Measurements from ENCODE around the gene BFSP2.

Gene BFSP2

DNA sequence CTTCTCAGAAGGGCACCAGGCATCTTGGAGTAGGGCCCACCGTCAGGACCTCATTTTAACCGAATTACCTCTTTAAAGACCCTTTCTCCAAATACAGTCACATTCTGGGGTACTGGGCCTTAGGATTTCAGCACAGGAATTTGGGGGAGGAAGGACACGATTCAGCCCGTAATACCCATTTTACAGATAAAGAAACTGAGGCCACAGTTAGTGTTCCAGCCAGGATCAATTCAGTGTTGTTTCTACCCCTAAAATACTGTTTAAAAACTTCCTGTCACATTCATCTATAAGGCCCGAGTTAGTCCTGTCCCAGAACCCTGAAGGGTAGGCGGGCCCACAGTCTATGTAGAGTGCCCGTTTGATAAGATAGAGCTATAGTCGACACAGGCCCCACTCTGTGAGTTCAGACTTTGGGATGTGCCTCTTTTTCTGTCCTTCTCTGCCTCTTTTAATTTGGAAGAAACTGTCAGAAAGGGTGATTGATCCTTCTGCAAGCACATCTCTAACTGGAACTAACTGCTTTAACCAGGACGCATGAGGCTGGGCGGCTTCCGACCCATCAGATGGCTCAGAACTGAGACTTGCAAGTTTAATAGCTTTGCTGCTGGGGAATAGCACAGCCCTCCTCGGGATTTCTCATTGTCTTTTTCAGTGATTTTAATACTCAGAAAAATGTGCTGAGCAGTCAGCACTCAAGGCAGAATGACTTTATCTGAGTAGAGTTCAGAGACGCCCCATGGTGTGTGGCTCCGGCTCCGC lies 19.5 kb downstream of the BFSP2 start:
- no peak for DNase-seq (ENCODE audit: low spot score)

DNA sequence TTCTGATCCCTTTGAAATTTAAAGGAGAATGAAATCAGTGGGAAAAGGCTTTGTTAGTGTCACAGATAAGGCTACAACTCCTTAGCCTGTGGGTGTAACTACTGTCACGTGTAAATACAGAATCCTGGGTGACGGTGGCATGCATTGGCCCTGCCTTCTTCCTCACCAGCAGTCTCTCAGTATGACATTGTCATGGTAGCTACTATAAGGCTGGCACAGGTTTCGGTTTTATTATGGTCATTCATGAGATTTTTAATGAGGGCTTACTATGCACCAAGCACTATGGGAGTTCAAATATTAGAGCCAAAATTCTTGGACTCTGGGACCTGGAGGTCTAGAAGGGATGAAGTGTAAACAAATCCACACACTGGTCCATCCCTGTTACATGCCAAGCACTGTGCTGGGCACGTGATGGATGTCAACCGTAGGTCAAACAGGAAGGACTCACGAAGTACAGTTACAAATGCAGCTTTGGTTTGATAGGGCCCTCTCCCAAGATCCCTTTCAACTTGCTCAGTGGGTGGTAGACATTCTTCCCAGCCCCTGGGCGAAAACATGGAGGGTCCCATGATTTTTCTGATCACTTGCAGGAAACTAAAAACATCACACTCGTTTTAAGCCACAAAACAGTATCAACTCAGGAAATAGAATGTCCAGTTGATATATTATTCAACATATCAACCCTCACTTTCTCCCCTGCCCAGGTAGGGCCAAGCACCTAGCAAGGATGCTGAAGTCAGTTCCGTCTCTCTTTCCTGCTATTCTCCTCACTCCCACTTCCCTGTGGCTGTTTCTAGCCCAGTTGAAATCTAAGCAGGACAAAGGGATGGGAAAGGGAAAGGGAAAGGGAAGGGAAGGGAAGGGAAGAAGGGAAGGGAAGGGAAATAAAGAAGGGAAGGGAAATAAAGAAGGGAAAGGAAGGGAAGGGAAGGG lies 25.3 kb downstream of the BFSP2 start:
- no peak for DNase-seq (ENCODE audit: low spot score)

DNA sequence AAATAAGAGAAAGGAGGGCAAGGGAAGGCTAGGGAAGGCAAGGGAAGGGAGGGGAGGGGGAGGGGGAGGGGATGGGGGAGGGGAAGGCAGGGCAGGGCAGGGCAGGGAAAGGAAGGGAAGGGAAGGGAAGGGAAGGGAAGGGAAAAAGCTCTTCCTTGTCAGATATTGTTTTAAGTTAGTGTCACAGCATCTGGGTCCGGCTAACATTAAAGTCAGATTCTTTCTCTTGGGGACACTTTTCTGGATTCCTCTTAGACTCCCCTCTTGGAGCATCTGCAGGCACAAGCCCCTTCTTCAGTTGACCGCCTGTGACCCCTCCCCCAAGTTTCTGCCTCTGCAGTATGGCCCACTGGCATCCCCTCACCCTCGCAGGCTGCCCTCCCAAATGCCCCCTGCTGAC lies 26.0 kb downstream of the BFSP2 start:
- DNase-seq (ENCODE audit: low spot score) = no peak

DNA sequence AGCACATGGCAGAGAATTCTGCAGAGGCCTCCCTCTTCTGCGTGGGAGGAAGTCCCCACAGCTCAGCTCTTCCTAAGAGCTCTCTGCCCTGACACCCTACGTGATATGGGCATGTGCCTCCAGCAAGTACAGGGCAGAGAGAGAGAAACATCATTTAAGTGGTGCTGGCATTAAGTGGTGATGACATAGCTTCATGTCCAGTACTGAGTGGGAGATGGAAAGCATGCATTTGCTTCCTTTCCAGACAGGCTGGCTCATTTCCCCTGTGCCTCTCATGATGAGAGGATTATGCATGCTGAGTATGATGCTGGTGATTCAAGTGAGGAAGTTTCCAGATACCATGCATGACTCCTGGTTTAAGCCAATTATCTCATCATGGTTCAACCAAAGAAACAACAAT lies 26.9 kb downstream of the BFSP2 start:
- DNase-seq (ENCODE audit: low spot score) = peak; percentile 77

DNA sequence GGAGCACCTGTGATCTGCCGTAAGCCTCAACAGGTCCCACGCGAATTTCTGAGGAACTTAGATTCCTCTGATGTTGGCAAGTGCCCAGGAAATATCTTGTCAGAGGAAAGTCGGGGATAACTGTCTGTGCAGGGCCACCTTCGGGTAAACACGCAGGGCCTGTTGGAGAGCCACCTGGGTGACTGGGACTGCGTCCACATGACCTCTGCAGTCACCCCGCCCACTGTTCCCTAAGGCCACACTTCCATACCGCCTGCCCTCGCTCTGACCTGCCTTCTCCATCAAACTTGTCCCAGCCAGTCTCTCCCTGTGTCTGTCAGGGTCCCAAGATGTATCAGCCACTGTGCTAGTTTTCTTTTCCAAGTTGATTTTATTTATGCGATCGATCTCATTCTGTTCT lies 28.7 kb downstream of the BFSP2 start:
- DNase-seq (ENCODE audit: low spot score) = no peak

DNA sequence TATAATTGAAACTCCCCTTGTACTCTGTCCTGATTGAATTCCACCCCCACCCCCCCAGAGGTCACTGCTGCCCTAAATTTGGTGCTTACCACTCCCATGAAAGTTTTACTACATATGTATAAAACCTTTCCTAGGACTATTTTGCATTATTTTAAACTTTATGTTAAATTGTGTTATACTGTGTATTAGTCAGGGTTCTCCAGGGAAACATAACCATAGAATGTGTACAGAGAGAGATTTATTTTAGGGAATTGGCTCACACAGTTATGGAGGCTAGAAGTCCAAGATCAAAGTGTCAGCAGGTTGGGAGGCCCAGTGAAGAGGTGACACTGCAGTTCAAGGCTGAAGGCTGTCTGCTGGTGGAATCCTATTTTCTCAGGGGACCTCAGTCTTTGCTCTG lies 29.2 kb downstream of the BFSP2 start:
- no peak for DNase-seq (ENCODE audit: low spot score)

DNA sequence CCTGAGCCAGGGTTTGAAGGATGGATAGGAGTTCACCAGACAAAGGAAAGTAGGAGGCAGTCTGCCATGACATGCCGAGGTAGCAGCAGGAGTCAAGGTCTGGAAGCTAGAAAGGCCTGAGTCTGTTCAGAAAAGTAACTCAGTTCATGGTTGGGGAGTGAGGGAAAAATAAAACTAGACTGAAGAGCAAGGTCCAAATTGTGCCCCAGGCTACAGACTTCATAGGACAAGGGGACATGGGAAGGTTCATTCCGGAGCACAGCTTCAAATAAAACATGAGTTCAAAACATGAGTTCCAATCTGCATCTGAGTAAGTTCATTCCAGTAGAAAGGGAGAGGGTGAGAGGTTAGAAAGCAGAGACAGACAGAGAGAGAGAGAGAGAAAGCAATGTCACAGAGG lies 39.7 kb downstream of the BFSP2 start:
- no peak for DNase-seq (ENCODE audit: low spot score)

DNA sequence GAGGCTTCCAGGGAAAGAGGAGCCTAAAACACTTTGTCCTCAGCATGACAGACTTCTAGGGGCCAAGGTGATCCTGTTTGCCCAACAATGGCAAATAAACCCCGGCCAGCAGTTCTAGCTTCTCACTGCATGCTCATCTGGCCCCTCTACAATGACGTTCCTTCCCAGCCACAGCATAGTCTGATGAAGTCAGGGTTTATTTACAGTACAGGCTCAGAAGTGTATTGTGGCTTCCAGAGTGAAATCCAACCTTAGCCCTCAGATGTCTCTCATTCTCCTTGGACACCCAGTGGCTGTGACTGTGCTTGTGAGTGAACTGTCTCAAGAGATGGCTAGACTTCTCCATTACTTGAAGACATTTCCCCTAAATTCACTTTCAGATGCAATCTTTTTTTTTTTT lies 40.8 kb downstream of the BFSP2 start:
- DNase-seq (ENCODE audit: low spot score) = no peak

DNA sequence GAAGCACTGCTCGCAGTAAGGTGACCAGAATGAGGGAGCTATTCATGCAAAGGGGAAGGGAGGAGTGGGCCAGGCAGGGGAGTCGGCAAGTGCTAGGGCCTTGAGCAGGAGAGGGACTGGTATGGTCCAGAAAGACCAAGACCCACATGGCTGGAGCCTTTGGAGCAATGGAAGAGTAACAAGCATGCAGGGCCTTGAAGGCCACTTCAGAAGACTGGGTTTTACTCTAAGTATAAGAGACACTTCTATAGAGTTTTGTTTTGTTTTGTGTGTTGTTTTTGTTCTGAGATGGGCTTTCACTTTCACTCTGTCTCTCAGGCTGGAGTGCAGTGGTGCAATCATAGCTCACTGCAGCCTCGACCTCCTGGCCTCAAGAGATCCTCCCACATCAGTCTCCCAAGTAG lies 42.0 kb downstream of the BFSP2 start:
- no peak for DNase-seq (ENCODE audit: low spot score)

DNA sequence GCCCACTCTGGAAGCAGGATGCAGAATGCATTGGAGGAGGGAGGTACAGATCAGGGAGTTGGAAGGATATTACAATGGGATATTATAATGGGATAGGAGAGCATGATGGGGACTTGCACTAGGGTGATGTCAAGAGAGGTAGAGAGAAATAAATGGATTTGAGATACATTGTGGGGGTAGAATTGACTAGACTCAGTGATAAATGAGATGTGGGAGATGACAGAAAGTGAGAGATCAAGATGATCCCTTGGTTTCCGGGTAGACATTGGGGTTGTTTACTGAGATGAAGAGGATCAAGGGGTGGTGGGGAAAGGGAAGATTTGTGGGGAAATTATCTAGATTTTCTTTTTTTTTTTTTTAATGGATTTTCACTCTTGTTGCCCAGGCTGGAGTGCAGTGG lies 42.7 kb downstream of the BFSP2 start:
- no peak for DNase-seq (ENCODE audit: low spot score)

DNA sequence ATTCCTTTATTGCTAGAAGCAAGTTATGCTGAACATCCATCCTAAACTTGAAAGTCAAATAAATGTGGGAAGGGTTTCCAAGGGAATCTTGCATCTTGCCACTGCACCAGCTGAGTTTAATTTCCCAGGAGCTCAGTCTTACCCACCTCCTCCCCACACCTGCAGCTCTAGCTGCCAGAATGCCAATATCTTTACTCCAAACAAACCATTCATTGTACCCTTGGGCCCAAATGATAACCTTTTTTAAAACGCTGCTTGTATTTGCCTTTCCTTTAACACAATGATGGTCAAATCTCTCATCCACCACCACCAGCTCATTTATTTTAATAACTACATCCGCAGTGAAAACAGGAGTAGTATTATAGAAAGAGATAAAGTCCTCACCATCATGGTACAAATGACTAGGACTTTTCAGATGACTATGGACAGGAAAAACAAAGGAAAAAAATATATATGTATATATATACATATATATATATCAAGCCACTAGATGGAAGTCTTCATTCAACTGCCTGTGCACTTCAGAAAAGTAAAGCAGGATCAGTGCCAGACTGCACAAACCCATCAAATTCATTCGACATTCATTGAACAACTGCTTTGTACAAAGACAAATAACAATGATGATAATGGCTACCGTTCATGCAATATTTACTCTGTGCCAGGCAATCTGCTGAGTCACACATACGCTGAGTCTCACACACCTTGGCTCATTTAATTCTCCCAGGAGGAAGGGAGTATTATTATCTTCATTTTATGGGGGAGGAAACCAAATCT lies 44.0 kb downstream of the BFSP2 start:
- DNase-seq (ENCODE audit: low spot score) = no peak

DNA sequence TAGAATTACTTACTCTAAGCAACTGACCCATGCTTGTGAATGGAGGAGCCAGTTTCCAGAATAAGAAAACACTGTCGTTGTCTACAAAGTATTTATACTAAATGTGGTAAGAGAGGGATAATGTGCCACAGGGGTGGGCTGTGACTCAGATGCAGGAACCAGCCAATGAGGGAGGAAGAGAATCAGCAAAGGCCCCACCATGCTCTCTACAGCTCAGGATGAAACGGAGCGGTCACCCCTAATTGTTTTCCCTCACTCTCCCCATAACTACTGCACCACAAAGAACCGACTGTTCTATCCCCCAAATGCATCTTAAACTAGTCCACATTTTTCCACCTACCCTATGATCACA lies 44.5 kb downstream of the BFSP2 start:
- DNase-seq (ENCODE audit: low spot score) = no peak

DNA sequence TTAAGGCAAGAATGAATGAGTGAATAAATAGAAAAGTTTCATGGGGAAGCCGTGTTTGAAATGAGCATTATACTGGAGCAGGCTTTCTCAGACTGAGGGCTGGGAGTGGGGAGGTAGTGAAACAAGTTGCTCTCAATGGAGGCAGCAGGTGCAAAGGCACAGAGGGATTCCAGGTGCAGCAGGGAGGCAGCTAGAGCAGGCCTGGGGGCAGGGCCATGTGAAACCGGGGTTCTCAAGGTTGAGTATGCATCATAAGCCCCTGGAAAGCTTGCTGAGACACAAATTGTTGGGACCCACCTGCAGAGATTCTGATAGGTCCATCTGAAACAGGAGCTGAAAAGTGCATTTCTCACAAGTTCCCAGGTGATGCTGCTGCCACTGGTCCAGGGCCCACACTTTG lies 45.3 kb downstream of the BFSP2 start:
- no peak for DNase-seq (ENCODE audit: low spot score)

DNA sequence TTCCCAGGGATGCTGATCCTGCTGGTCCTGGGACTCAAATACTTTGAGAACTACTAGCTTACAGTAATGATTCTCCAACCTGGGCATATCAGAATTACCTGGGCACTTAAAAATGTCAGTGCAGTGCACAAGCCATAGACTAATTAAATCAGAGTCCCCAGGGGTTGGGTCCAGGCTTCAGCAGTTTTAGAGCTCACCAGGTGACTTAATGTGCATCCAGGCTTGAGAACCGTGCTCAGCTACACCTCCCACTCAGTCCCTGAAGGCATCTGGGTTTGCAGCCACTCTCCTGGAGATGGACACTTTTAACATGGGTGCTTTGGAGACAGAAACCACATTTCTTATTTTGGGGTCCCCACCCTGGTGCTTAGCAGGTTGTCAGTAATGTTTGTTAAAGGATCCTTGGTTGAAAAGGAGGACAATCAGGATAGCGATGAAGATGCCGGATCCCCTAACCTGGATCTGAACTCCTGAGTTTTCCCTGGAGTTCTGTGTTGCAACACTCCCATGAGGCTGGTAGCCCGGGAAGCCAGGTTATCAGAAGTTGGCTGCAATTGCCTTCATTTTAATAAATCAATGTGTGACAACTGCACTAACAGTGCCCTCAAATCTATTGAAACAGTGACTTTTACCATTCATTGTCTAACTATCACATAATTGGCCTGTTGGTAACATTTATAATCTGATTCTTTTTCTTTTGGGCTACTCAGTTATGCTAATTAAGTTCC lies 48.1 kb downstream of the BFSP2 start:
- DNase-seq (ENCODE audit: low spot score) = no peak

DNA sequence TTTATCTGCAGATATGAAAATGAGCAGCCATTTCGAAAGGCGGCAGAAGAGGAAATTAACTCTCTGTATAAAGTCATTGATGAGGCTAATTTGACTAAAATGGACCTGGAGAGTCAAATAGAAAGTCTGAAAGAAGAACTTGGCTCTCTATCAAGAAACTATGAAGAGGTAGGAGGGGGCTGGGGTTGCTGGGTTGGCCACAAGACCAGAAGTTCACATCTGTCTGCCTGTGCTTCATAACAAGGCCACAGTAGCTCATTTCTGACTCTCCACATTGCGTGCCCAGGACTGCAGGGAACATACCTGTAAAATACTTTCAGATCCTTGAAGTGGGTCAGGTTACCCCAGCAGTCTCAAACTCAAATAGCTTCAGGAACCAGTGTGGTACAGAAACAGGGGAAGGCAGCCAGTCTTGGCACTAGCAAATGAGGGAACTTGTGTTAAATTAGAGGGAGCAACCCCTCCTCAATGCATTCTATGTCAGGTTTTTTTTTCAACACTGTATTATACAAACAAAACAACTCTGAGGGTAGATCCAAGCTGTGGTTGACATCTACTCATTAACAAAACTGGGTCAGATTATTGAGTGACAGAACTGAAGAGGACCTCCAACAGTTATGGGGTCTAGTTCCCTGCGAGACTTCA lies 48.7 kb downstream of the BFSP2 start:
- no peak for DNase-seq (ENCODE audit: low spot score)

DNA sequence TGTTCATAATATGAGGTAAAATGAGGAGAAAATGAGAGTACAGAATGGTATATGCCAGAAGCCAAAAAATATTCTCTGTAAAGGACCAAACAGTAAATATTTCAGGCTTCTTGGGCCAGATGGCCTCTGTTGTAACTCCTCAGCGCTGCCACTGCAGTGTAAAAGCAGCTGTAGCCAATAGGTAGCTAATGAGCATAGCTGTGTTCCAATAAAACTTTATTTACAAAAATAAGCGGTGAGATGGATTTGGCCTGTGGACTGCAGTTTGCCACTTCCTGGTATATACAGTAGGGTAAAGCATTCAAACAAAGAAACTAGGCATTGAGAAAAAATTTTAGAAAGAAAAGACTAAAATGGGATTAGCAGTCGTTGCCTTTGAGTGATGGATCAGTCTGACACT lies 51.5 kb downstream of the BFSP2 start:
- no peak for DNase-seq (ENCODE audit: low spot score)

DNA sequence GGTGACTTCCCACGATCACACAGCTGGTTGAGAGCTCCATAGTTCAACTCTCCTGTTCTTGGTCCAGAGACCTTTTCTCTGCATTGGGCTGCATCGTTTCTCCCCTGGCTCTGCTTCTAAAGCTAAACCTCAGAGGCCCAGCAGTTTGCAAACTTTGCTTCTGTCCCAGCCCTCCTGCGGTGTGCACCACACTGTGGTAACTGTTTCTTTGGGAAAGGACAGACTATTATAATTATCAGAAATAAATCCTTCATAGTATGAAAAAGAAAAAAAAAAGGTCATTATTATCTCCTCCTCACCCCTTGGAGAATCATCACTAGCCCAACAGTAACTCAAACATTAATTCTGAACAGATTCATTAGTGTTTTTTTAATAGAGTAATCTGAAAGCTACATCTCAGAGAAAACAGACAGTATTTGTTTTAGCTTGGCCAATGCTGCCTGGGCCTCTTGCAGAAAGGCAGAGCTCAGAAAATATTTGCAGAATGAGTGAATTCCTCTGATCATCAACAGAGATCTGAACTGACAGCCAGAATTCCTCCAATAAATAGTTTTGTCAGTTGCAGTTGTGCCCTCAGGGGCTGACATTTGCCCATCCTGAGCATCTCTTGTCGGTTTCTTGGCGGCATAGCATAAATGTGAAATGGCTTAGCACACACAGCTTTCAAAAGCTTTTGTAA lies 52.9 kb downstream of the BFSP2 start:
- DNase-seq (ENCODE audit: low spot score) = no peak

DNA sequence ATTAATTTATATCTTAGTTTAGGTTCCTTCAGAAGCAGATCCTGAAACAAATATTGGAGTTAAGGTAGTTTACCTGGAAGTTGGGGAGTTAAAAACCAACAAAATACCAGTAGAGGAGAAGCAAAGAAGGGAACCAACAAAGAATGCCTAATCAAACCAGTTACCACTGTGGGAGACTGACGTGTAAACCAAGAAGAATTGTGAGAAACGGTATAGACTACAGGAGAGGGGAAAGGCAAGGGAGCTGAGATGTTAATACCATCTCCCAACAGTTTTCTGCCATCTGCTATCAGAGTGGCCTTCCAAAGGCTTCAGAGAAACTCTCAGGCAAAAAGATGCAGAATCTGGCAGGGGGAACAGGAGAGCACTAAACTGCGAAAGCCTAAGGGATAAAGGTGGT lies 53.5 kb downstream of the BFSP2 start:
- DNase-seq (ENCODE audit: low spot score) = no peak

DNA sequence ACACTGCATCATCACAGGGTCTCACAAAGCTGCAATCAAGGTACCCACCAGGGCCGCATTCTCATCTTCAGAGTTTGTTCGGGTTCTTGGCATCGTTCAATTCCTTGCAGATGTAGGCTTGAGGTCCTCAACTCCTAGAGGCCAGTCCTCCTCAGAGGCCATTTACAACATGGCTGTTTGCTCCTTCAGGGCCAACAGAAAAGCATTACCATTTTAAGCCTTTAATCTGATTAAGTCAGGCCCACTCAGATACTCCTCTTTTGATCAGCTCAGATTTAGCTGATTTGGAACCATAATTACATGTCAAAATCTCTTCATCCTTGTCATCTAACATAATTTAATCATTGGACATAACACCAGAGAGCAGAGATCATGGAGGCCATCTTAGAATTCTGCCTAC lies 55.4 kb downstream of the BFSP2 start:
- DNase-seq (ENCODE audit: low spot score) = no peak

DNA sequence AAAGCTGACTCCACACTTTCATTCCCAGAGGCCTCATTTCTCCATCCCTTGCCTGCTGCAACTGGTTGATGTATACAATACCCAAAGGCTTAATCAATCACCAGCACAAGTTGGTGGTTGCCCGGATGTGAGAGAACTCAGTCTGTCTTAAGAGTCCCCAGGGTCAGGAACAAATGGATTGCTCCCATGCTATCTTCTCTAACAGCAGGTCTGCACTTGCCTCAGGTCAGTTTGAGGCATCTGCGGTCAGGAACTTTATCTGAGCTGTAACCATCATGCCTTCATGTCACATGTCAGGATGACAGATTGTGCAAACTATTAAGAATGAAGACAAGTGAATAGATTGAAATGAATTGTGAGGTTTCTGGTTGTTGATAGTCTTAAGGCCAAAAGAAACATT lies 56.1 kb downstream of the BFSP2 start:
- no peak for DNase-seq (ENCODE audit: low spot score)

DNA sequence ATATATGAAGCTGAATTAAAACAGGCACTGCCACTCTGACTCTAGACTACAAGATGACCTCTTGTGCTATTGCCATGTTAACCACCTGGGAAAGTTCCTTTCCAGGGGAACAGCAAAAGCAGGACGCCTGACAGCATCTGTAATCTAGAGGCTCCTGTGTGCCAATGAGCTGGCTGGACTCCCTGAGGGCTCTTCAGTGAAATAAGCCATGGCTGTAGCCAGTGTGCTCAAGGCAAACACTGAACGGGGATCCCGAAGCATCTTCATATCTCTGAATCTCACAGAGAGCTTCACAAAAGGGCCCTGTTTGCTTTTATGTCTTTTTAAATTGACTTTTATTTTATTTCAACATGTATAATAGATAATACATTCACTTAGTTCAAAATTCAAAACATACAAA lies 57.2 kb downstream of the BFSP2 start:
- DNase-seq (ENCODE audit: low spot score) = no peak

All from kidney capillary endothelial cell (primary cell).